Measurements from ENCODE around the gene CNTNAP5. TPM values are rescaled to one million over a fixed set of nuclear protein-coding genes. Genes with fewer than 3 reads are reported as not detected.

CNTNAP5 gene
- total and polyA plus RNA-seq, 2 of the 4 experiments (the other 2 are of a cell fraction): not detected

DNA sequence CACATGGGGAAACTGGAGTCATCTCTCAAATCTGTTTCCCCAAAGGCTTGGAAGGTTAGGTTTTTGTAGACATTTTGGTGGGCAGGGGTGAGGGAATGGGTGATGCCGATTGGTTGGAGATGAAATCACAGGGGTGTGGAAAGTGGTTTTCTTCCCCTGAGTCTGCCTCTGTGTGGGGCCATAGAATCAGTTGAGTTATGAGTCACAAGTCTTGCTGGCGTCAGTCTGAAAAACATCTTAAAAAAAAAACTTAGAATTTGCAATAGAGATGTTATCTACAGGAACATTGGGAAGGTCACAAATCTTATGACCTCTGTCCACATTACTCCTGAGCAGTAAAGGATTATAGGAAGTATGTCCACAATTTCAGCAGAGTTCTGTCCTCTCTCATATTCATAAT, 314.6 kb downstream of the CNTNAP5 start:
- POLR2A ChIA-PET (ENCODE audit: unreplicated experiment): no interaction called here
- Histone ChIP-seq H3K9ac (ENCODE audit: low read depth, low read length) (no peak overlapping the region), H3K4me1 (ENCODE audit: control insufficient read depth, insufficient read depth, low read length) (no peaks in the 10 kb centered on the region), H3K4me3 (ENCODE audit: insufficient read depth, low read depth, low read length) (no peak overlapping the region), H2BK5ac (ENCODE audit: low read depth, low read length, poor library complexity, severe bottlenecking) (no peak overlapping the region), H3K4ac (ENCODE audit: low read depth, low read length) (no peak overlapping the region), H3K9me3 (ENCODE audit: control insufficient read depth, insufficient read depth, low read length) (peaks cover 4% of the 10 kb centered on the region; the same call in 1 of the 2 replicates), H2BK120ac (ENCODE audit: low read depth, low read length) (no peak overlapping the region), H4K20me1 (ENCODE audit: insufficient read depth, low read length) (no peaks in the 10 kb centered on the region), H2AK5ac (ENCODE audit: low read depth, low read length) (no peak overlapping the region), H3K9me1 (ENCODE audit: insufficient read depth, low read length) (no peaks in the 10 kb centered on the region), H3K14ac (replicated peaks; ENCODE audit: low read depth, low read length) (no peak overlapping the region), H2AK9ac (replicated peaks; ENCODE audit: low read depth, low read length, poor library complexity) (no peak overlapping the region), H3K27ac (ENCODE audit: insufficient read depth, low read length) (no peak overlapping the region), H2BK20ac (ENCODE audit: low read depth, low read length) (no peak overlapping the region), H3K36me3 (ENCODE audit: control insufficient read depth, insufficient read depth, low read length) (no peaks in the 10 kb centered on the region), H4K5ac (ENCODE audit: low read depth, low read length) (no peak overlapping the region), H2AFZ (replicated peaks; ENCODE audit: low read length, poor library complexity) (no peak overlapping the region), H3K27me3 (ENCODE audit: control insufficient read depth, insufficient read depth, low read length) (no peaks in the 10 kb centered on the region), H4K8ac (ENCODE audit: low read depth in 2 of 2, low read length in 2 of 2) (no peak overlapping the region), H2BK15ac (ENCODE audit: low read depth, low read length) (no peak overlapping the region), H3K23ac (ENCODE audit: low read depth, low read length) (no peak overlapping the region), H3K18ac (ENCODE audit: low read depth, low read length) (no peak overlapping the region), H4K91ac (ENCODE audit: insufficient read depth, low read depth, low read length) (no peak overlapping the region), H3K56ac (ENCODE audit: extremely low read depth, insufficient read depth, low read length) (no peak overlapping the region), H3K79me1 (ENCODE audit: low read depth in 1 of 2, low read length in 2 of 2) (no peaks in the 10 kb centered on the region), H3K4me2 (ENCODE audit: low read depth, low read length) (no peak overlapping the region)
- ATAC-seq (ENCODE audit: low read depth): no peak
- in situ Hi-C loops (cut with MboI; ENCODE audit: low sequenced_read_pairs): no loop called here
- no peak for DNase-seq
- dilution Hi-C loops (cut with HindIII; ENCODE audit: low sequenced_read_pairs, unreplicated experiment): no loop called here
- intact Hi-C loops (cut with micrococcal nuclease): no loop called here
- 33% methylated on average over 1 of the region's 2 CpGs; no CpG with 5 or more reads in 1 of the 2 experiments for WGBS, 2 experiments (ENCODE audit: extremely low coverage in 2 of 2, insufficient read length in 1 of 2)
- CTCF ChIA-PET: no interaction called here
- BruUV-seq (replicated peaks): no TSS peak
- TF ChIP-seq, protein P1, sequence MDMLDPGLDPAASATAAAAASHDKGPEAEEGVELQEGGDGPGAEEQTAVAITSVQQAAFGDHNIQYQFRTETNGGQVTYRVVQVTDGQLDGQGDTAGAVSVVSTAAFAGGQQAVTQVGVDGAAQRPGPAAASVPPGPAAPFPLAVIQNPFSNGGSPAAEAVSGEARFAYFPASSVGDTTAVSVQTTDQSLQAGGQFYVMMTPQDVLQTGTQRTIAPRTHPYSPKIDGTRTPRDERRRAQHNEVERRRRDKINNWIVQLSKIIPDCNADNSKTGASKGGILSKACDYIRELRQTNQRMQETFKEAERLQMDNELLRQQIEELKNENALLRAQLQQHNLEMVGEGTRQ (IDR thresholded peaks at IDR 0.05; ENCODE audit: low read depth, low read length): no peak
- TF ChIP-seq CTCF (conservative IDR thresholded peaks at IDR 0.05; ENCODE audit: low read depth, low read length) (no peak), POLR2A (IDR thresholded peaks at IDR 0.05; ENCODE audit: low read depth, low read length) (no peak), BHLHE40 (IDR thresholded peaks at IDR 0.05; ENCODE audit: low read depth, low read length) (no peak), MXI1 (IDR thresholded peaks at IDR 0.05; ENCODE audit: borderline replicate concordance, low read depth, low read length) (no peak), MAZ (IDR thresholded peaks at IDR 0.05; ENCODE audit: borderline replicate concordance, low read depth, low read length) (no peak), MAFK (IDR thresholded peaks at IDR 0.05; ENCODE audit: low read depth, low read length) (no peak), RCOR1 (IDR thresholded peaks at IDR 0.05; ENCODE audit: insufficient replicate concordance, low read length) (no peak), RFX5 (IDR thresholded peaks at IDR 0.05; ENCODE audit: low read depth, low read length) (no peak), FOS (IDR thresholded peaks at IDR 0.05; ENCODE audit: low read depth, low read length) (no peak), SMC3 (IDR thresholded peaks at IDR 0.05; ENCODE audit: low read depth, low read length) (no peak)

Measured in IMR-90 (cell line).